Thyroid gland (tissue), 4 donors: ENCODE data around the gene GORASP1. TPM values are rescaled to one million over a fixed set of nuclear protein-coding genes. Genes with fewer than 3 reads are reported as not detected.
"Not testable (repeated sequence)": the region's sequence is repeated elsewhere in the genome, so short reads cannot be mapped to it uniquely, and the experiment has no call there.

ENCODE experiments used
- DNase-seq, 2 donors: peaks; one replicate each; pipeline ENCODE4 v3.0.0-alpha.2; 2019
- H3K27ac ChIP-seq, 3 donors: fragments of 200-600 bp; sonication (generic); 1 replicate in 2 of 3; 2 replicates in 1 of 3; pipeline ENCODE4 v1.5.1; 2016 to 2019; ENCODE audit warnings: mild to moderate bottlenecking in 1 of 3, moderate library complexity in 1 of 3
- H3K27me3 ChIP-seq: fragments of 200-600 bp; sonication (generic); one replicate; pipeline ENCODE4 v1.5.1; 2019
- H3K36me3 ChIP-seq, 2 donors: fragments of 200-600 bp; sonication (generic); one replicate each; pipeline ENCODE4 v1.5.1; 2016 to 2019
- H3K4me1 ChIP-seq, 2 donors: fragments of 200-600 bp; sonication (generic); one replicate each; pipeline ENCODE4 v1.5.1; 2017 to 2019
- H3K4me3 ChIP-seq, 3 donors: fragments of 200-600 bp; sonication (generic); replicated peaks in 1 of 3; 1 replicate in 2 of 3; 2 replicates in 1 of 3; pipeline ENCODE4 v1.5.1; 2016; ENCODE audit warnings: mild to moderate bottlenecking in 1 of 3
- H3K9me3 ChIP-seq: fragments of 200-600 bp; sonication (generic); one replicate; pipeline ENCODE4 v1.5.1; 2017
- POLR2A ChIP-seq, 2 donors: fragments of 450-650 bp; IDR thresholded peaks; one replicate each; pipeline ENCODE4 v1.6.1; 2017; ENCODE audit warnings: antibody characterized with exemption in 2 of 2, mild to moderate bottlenecking in 2 of 2, moderate library complexity in 1 of 2
- WGBS, 2 donors: methylation state at CpG; one replicate each; pipeline ENCODE4 v1.1.5; 2017; 5-methylcytosine and 5-hydroxymethylcytosine counted together
- intact Hi-C: fragments of 100-400 bp; cut with DNase I; formaldehyde crosslinking; loops from one replicate; pipeline ENCODE4 v1.15.1; 2023
- total RNA-seq, 4 donors: library from RNA; depleted of rRNA; stranded (reverse); fragments of >200 nt; gene quantifications; one replicate each; pipeline ENCODE4 v1.2.3, GENCODE V29; 2016
- TF ChIP-seq, protein P1 (sequence below), 6 experiments: fragments of 200-600 bp in 3 of 6; fragments of 450-650 bp in 3 of 6; sonication (generic) in 3 of 6; IDR thresholded peaks; one replicate each; pipeline ENCODE4 v1.5.1; 2016 to 2019; ENCODE audit warnings: antibody characterized with exemption in 6 of 6, mild to moderate bottlenecking in 2 of 6, inconsistent platforms in 1 of 6, moderate library complexity in 1 of 6

GORASP1 gene
- total RNA-seq, 4 donors from 2014 or later = 64.6 to 105 (median 101) TPM

DNA sequence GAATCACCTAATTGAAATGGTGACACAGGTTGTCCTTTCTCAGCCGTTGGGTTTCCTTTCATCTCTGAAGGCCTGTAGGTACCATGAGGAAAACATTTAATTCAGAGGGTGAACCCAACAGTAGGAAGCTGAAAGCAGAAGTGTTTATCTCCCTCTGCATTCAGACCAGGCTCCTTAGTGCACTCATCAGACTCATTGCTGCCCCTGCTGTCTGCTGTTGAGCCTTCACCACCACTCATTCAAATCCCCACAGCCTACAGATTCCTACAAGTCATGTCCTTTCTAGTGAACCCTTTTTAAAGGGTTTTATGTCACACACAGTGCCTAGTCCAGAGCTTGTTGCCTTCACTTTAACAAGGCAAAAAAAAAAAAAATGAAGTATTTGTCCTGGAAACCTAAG, 42.2 kb downstream of the GORASP1 start:
- intact Hi-C loops = no loop called here
- 10 to 14% methylated on average over 1 of the region's 1 CpG for WGBS, 2 donors
- Histone ChIP-seq H3K27me3 (no peaks in the 10 kb centered on the region), H3K4me1 (peaks cover 50 to 57% of the 10 kb centered on the region in 2 donors), H3K4me3 (no peak overlapping the region), H3K9me3 (no peaks in the 10 kb centered on the region), H3K27ac (peak overlapping the region; percentile 48 to 84 (median 77)), H3K36me3 (peaks cover 5% of the 10 kb centered on the region in 2 donors)
- TF ChIP-seq POLR2A (IDR thresholded peaks at IDR 0.05) = no peak
- TF ChIP-seq, protein P1, sequence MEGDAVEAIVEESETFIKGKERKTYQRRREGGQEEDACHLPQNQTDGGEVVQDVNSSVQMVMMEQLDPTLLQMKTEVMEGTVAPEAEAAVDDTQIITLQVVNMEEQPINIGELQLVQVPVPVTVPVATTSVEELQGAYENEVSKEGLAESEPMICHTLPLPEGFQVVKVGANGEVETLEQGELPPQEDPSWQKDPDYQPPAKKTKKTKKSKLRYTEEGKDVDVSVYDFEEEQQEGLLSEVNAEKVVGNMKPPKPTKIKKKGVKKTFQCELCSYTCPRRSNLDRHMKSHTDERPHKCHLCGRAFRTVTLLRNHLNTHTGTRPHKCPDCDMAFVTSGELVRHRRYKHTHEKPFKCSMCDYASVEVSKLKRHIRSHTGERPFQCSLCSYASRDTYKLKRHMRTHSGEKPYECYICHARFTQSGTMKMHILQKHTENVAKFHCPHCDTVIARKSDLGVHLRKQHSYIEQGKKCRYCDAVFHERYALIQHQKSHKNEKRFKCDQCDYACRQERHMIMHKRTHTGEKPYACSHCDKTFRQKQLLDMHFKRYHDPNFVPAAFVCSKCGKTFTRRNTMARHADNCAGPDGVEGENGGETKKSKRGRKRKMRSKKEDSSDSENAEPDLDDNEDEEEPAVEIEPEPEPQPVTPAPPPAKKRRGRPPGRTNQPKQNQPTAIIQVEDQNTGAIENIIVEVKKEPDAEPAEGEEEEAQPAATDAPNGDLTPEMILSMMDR (IDR thresholded peaks at IDR 0.05) = peak in 3 of 6 experiments; percentile 26 to 36 (median 28)
- peak; percentile 6 to 21 for DNase-seq

DNA sequence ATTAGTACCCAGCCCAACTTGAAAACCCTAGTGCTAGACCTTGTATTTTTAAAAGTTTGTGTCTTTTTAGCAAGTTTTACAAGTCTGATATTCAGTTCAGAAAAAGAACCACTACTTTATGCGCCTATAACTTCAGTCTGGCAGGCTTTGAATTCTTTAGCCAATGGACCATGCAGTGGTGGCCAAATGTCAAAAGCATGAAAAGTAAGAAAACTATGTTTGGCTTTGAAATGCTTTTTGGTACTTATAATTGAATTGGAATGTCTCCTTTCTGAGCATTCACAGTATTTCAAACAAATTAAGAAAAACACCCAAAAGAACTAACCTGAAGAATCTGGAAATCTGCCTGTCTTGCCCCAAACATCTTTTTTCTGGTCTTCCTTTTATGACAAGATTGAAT, 42.8 kb downstream of the GORASP1 start:
- intact Hi-C loops = no loop called here
- Histone ChIP-seq H3K4me3 (no peak overlapping the region), H3K27ac (peak overlapping the region; percentile 48 to 84 (median 77)), H3K4me1 (peaks cover 54 to 61% of the 10 kb centered on the region in 2 donors), H3K9me3 (no peaks in the 10 kb centered on the region), H3K36me3 (peaks cover 5% of the 10 kb centered on the region in 2 donors), H3K27me3 (no peaks in the 10 kb centered on the region)
- 43 to 58% methylated on average over 1 of the region's 1 CpG for WGBS, 2 donors
- TF ChIP-seq POLR2A (IDR thresholded peaks at IDR 0.05) = no peak
- TF ChIP-seq, protein P1 (IDR thresholded peaks at IDR 0.05) = no peak
- DNase-seq = peak; percentile 42 to 62

DNA sequence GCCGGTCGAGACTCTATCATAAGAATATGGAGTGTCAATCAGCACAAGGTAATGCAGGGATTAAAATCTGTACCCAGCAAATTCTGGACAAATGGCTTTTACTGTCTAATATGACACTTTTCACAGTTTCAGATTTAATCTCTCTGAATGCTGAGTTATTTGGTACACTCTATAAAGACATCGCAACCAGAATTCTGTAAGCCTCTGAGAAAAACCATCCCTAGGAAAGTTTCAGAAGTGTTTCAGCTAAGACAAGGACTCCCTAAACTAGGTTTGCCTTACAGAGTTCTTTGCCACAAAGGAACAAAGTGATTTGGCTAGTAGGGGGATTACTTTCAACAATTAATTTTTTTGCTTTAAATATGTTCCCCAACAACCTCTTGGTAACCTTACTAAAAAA, 44.3 kb downstream of the GORASP1 start:
- intact Hi-C loops = no loop called here
- no peaks in the 10 kb centered on the region for H3K36me3 ChIP-seq
- no peak overlapping the region for H3K27ac ChIP-seq
- H3K4me1 ChIP-seq = peaks cover 66 to 74% of the 10 kb centered on the region in 2 donors
- no peaks in the 10 kb centered on the region for H3K27me3 ChIP-seq
- TF ChIP-seq, protein P1 (IDR thresholded peaks at IDR 0.05) = no peak
- TF ChIP-seq POLR2A (IDR thresholded peaks at IDR 0.05) = no peak
- H3K9me3 ChIP-seq = no peaks in the 10 kb centered on the region
- no peak for DNase-seq
- H3K4me3 ChIP-seq = no peak overlapping the region
- 95% methylated on average over 3 of the region's 3 CpGs for WGBS, 2 donors

DNA sequence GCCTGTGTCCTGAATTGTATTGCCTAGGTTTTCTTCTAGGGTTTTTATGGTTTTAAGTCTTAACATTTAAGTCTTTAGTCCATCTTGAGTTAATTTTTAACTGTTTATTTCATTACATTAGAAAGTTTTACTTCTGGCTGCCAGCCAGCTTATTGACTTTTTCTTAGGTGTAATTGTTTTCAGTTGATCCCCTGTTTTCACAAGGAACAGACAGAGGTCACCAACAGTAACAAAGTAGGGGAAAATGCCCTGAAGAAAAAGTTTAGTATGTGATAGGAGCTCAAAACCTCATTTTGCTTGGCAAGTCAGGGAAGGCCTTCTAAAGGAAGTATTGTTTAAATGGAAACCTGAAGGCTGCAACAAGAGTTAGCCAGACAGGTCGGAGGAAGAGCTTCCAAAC, 45.2 kb downstream of the GORASP1 start:
- Histone ChIP-seq H3K36me3 (no peaks in the 10 kb centered on the region), H3K4me3 (no peak overlapping the region), H3K9me3 (no peaks in the 10 kb centered on the region), H3K27ac (no peak overlapping the region), H3K27me3 (no peaks in the 10 kb centered on the region), H3K4me1 (peaks cover 60 to 68% of the 10 kb centered on the region in 2 donors)
- 71% methylated on average over 1 of the region's 1 CpG for WGBS, 2 donors
- DNase-seq = no peak
- intact Hi-C loops = no loop called here
- TF ChIP-seq, protein P1 (IDR thresholded peaks at IDR 0.05) = no peak
- TF ChIP-seq POLR2A (IDR thresholded peaks at IDR 0.05) = no peak

DNA sequence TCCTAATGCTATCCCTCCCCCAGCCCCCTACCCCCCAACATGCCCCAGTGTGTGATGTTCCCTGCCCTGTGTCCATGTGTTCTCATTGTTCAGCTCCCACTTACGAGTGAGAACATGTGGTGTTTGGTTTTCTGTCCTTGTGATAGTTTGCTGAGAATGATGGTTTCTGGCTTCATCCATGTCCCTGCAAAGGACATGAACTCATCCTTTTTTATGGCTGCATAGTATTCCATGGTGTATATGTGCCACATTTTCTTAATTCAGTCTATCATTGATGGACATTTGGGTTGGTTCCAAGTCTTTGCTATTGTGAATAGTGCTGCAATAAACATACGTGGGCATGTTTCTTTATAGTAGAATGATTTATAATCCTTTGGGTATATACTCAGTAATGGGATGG, 46.2 kb downstream of the GORASP1 start:
- H3K27ac ChIP-seq, intact Hi-C loops, H3K36me3 ChIP-seq, H3K27me3 ChIP-seq, DNase-seq, H3K4me3 ChIP-seq, H3K9me3 ChIP-seq: not testable (repeated sequence)
- WGBS, 2 donors = 98 to 99% methylated on average over 2 of the region's 2 CpGs
- peaks cover 60 to 67% of the 10 kb centered on the region in 2 donors for H3K4me1 ChIP-seq

DNA sequence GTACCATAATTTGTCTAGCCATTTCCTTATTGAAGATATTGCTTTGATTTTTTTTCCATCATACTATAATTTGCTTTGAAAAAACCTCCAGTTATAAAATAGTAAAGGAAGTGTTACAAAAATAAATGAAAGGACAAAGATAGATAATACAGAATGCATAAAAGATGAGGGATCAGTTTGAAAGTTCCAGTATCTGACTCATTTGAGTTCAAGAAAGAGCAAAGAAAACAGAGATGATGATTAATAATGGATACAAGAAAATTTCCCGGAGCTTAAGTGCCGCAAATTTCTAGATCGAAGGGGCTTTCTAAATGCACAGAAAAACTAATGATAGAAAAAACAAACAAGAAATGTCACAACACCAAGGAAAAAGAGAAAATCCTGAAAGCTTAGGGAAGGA, 51.3 kb downstream of the GORASP1 start:
- Histone ChIP-seq H3K27ac (no peak overlapping the region), H3K27me3 (no peaks in the 10 kb centered on the region), H3K4me3 (no peak overlapping the region), H3K4me1 (peaks cover 47 to 48% of the 10 kb centered on the region in 2 donors), H3K9me3 (no peaks in the 10 kb centered on the region), H3K36me3 (no peaks in the 10 kb centered on the region)
- intact Hi-C loops = no loop called here
- DNase-seq = no peak
- no peak for TF ChIP-seq POLR2A (IDR thresholded peaks at IDR 0.05)
- TF ChIP-seq, protein P1 (IDR thresholded peaks at IDR 0.05) = no peak
- WGBS, 2 donors = 77 to 88% methylated on average over 3 of the region's 3 CpGs
